Measurements from ENCODE around the gene CTRB2. TPM values are rescaled to one million over a fixed set of nuclear protein-coding genes. Genes with fewer than 3 reads are reported as not detected.

CTRB2 gene
- total RNA-seq, 1 experiment from 2014 or later = 5.8 TPM

- TF ChIP-seq E2F4 (CRISPR knock-in tag; IDR thresholded peaks at IDR 0.05; ENCODE audit: borderline replicate concordance, low read depth) = no peak
- TF ChIP-seq ZNF219 (CRISPR knock-in tag; IDR thresholded peaks at IDR 0.05; ENCODE audit: borderline replicate concordance) = no peak
- no peak for TF ChIP-seq TCF7 (CRISPR knock-in tag; IDR thresholded peaks at IDR 0.05; ENCODE audit: low read depth)
- TF ChIP-seq ESRRA (CRISPR knock-in tag; IDR thresholded peaks at IDR 0.05; ENCODE audit: borderline replicate concordance) = no peak
- TF ChIP-seq ETV6 (CRISPR knock-in tag; IDR thresholded peaks at IDR 0.05) = no peak
- no peak for TF ChIP-seq USF1 (CRISPR knock-in tag; IDR thresholded peaks at IDR 0.05)
Measured at GRCh38 chr16:75225678-75226515, 18.9 kb upstream of the CTRB2 start (continued).

GRCh38 chr16:75225092-75225491 lies 18.1 kb upstream of the CTRB2 start:
- DNase-seq (ENCODE audit: low spot score) (no peak), ATAC-seq (no peak; the same call in 1 of the 2 replicates)
- Mint-ChIP-seq H3K9me3 (no peaks in the 10 kb centered on the region), H3K27me3 (ENCODE audit: low read depth) (no peaks in the 10 kb centered on the region), H3K4me3 (no peak overlapping the region), H3K4me1 (peaks cover 3% of the 10 kb centered on the region; the same call in 1 of the 2 replicates), H3K36me3 (peaks cover 5% of the 10 kb centered on the region; the same call in 1 of the 2 replicates), H3K27ac (no peak overlapping the region)
- POLR2A ChIA-PET = interaction anchor here (0.9 kb wide), 1 partner anchor 28 kb away, joined by 4 read pairs; no protein-coding TSS in a partner anchor
- TF ChIP-seq STAT6 (CRISPR knock-in tag; conservative IDR thresholded peaks at IDR 0.05; ENCODE audit: low read depth) = no peak
- TF ChIP-seq CDX4 (CRISPR knock-in tag; IDR thresholded peaks at IDR 0.05; ENCODE audit: borderline replicate concordance) = no peak
- TF ChIP-seq ZBTB21 (CRISPR knock-in tag; IDR thresholded peaks at IDR 0.05; ENCODE audit: borderline replicate concordance) = no peak
- CTCF ChIA-PET = interaction anchor here (0.7 to 1.3 kb wide), 4 partner anchors 9 to 160 kb away, joined by 3 to 12 read pairs (median 4); no protein-coding TSS in a partner anchor

- no peak overlapping the region; the same call in 1 of the 2 replicates for H3K27ac Mint-ChIP-seq
- ChIA-PET CTCF (interaction anchor here (1.2 to 1.3 kb wide), 2 partner anchors 9 to 161 kb away, joined by 3 to 12 read pairs; no protein-coding TSS in a partner anchor), POLR2A (no interaction called here)
- DNase-seq (ENCODE audit: low spot score) = no peak
- ATAC-seq = no peak
- no peaks in the 10 kb centered on the region for H3K27me3 Mint-ChIP-seq (ENCODE audit: low read depth)
- H3K4me1 Mint-ChIP-seq = peaks cover 3% of the 10 kb centered on the region; the same call in 1 of the 2 replicates
- H3K4me3 Mint-ChIP-seq = no peak overlapping the region
- H3K9me3 Mint-ChIP-seq = no peaks in the 10 kb centered on the region
- H3K36me3 Mint-ChIP-seq = peaks cover 2% of the 10 kb centered on the region; the same call in 1 of the 2 replicates
- TF ChIP-seq AFF4 (CRISPR knock-in tag; IDR thresholded peaks at IDR 0.05; ENCODE audit: borderline replicate concordance) = no peak
- no peak for TF ChIP-seq NFYB (CRISPR knock-in tag; conservative IDR thresholded peaks at IDR 0.05; ENCODE audit: low read depth)
- TF ChIP-seq USF2 (CRISPR knock-in tag; IDR thresholded peaks at IDR 0.05) = no peak
- no peak for TF ChIP-seq E2F1 (CRISPR knock-in tag; IDR thresholded peaks at IDR 0.05)
- no peak for TF ChIP-seq PRRX2 (CRISPR knock-in tag; IDR thresholded peaks at IDR 0.05)
- TF ChIP-seq CBFB (CRISPR knock-in tag; IDR thresholded peaks at IDR 0.05; ENCODE audit: low read depth) = no peak
- no peak for TF ChIP-seq ZNF671 (CRISPR knock-in tag; IDR thresholded peaks at IDR 0.05)
- no peak for TF ChIP-seq IRF2 (CRISPR knock-in tag; IDR thresholded peaks at IDR 0.05; ENCODE audit: borderline replicate concordance, low read depth)
Measured at GRCh38 chr16:75224306-75225082, 17.5 kb upstream of the CTRB2 start.

Data from WTC11 (cell line).